HT-29 (cell line): Measurements from ENCODE around the gene NFIL3. TPM values are rescaled to one million over a fixed set of nuclear protein-coding genes. Genes with fewer than 3 reads are reported as not detected.

ENCODE experiments used
- DNase-seq: peaks from one replicate; pipeline ENCODE4 v3.0.0-alpha.2; 2015; ENCODE audit warnings: low spot score
- total RNA-seq: library from RNA; depleted of rRNA; stranded (reverse); fragments of >200 nt; shearing (Covaris generic); gene quantifications from 2 replicates; pipeline ENCODE4 v1.2.3, GENCODE V29; 2014; rRNA removed

Gene NFIL3
- total RNA-seq, 1 experiment from 2014 or later: 1.4 TPM

GRCh38 chr9:91359734-91360470, 63.7 kb downstream of the NFIL3 start:
- DNase-seq: no peak

GRCh38 chr9:91359083-91359482, 64.5 kb downstream of the NFIL3 start:
- DNase-seq: no peak

Other genes with a start within 250 kb of the NFIL3 start
- gene AUH, start 61.9 kb downstream of the NFIL3 start, total RNA-seq: 28.6 TPM in 2 replicates